Stimulated activated CD4-positive, alpha-beta T cell treated with anti-CD3 and anti-CD28 coated beads, Interleukin-1b, Interleukin-23, amount 100 ng/mL, for 24 hours (primary cell): ENCODE data around the gene FAM124B.
"Not testable (repeated sequence)": the region's sequence is repeated elsewhere in the genome, so short reads cannot be mapped to it uniquely, and the experiment has no call there.

Experiments
- DNase-seq, 4 experiments: peaks; one replicate each; pipeline ENCODE4 v3.0.0-alpha.2; 2020; ENCODE audit warnings: low read depth in 4 of 4, low spot score in 1 of 4

FAM124B gene

GRCh38 chr2:224382280-224382647 is 19.6 kb downstream of the FAM124B start:
- not testable (repeated sequence) for DNase-seq

- no peak for DNase-seq
These were observed 20.2 kb downstream of the FAM124B start for GRCh38 chr2:224381521-224382279.

- no peak for DNase-seq
These were observed 21.9 kb downstream of the FAM124B start for GRCh38 chr2:224379986-224380385.

- DNase-seq = no peak
These were observed 22.7 kb downstream of the FAM124B start for GRCh38 chr2:224379172-224379571.

DNA sequence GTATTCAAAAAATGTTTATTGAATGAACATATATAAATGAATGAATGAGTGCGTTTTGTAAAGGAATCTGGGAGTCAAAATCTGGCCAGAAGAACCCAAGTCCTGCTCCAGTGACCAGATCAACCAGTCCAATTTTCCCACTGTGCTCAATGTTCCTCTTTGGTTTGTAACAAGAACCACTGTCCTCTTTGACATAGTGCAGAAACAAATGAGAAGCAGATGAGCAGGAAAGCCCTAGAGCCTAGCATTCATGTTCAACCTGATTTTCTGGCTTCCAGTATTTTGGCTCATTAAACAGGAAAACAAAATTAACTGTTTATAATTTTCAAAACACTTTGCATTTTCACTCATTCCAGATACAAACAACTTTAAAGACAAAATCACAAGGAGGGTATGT is 23.2 kb downstream of the FAM124B start:
- DNase-seq = no peak

GRCh38 chr2:224377751-224378700 is 23.9 kb downstream of the FAM124B start:
- no peak for DNase-seq

GRCh38 chr2:224372641-224373040 is 29.3 kb downstream of the FAM124B start:
- no peak for DNase-seq

DNA sequence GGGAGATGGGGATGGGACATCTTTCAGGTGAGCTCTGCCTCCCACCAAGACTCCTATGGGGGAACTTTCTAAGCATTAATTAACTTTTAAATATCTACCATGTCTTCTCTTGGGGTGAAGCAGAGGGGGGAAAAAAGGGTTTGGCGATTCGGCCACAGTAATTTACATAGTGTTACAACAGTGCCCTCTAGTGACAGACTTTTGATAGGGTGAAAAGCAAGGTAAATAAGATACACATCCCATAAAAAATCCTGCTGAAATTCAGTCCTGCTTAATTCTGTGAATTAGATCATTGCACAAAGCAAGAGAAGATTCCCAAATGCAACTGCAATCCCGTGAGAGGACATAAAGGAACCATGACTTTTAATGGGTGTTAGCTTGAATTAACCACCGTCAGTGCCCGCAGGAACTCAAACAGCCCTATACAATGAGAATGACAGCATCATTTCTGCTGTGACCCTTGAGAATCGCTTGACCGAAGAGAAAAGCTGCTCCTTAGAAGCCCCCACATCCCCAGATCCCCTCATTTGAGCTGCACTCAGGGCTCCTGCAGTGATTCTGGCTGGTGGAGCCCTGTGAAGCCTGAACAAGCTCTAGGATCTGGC is 32.8 kb downstream of the FAM124B start:
- no peak for DNase-seq

DNA sequence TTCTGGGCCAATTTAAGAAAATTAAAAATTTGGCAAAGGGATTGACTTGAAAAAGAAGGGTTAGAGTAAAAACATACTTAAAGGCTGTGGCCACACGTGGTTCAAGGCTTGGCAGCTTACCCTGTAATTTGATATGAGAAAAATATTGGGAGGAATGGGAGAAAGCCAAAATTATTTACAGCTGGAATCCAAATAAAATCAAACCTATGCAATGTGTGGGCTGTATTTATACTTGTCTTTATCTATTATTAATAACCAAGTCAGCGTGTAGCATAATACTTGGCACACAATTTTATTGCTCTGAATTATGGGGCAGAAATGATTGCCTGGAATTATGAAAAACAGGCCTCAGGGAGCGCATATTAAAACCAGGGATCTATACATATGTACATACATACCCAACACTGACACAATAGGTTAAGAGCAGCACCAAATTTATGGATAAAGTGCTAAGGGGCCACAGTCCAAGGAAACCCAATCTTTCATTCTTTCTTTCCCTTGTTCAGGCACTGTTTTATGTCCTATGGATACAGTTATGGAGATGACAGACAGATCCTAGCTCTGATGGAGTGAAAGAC is 35.6 kb downstream of the FAM124B start:
- DNase-seq = no peak

DNA sequence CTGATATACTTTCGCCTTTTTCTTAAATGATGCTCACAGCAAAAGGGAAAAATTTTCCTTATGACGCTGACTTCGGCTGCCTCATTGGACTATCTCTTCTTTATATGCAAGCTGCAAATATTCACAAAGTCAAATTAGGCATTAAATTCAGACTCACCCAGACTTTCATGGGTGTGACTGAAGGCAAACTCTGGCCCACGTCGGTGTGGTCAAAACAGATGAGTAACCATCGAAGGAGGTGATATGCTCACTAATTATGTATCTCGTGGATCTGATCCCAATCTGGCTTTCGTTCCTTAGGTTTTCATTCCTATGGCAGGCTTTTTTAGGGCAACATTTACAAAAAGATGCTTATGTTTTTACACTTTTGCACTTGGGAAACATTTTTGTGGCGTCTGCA is 36.6 kb downstream of the FAM124B start:
- no peak for DNase-seq

- no peak for DNase-seq
These were observed 38.6 kb downstream of the FAM124B start for GRCh38 chr2:224363281-224363680.

GRCh38 chr2:224362094-224362493 is 39.8 kb downstream of the FAM124B start:
- DNase-seq = no peak

DNA sequence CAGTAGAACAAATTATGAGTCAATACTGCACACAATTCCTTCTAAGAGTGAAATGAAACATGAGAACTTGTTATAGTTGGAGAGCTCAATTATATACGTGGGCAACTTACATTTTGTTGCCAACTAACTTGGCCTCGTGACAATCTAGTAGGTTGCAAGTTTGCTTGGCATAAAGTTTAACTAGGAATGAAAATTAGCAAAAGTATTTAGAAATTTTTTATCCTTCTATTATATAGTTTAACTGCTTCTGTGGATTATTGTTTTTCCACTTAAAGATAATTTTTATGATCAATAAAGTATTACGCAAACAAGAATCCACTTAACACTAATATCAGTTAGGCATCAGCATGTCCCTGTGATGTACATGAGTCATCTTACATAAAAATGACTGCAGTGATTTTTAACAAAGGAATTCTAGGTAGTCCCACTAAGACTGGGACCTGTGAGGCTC is 41.1 kb downstream of the FAM124B start:
- DNase-seq = no peak

GRCh38 chr2:224359569-224359968 is 42.3 kb downstream of the FAM124B start:
- no peak for DNase-seq

GRCh38 chr2:224357098-224357901 is 44.6 kb downstream of the FAM124B start:
- peak; percentile 19 to 42 (median 22) for DNase-seq

- DNase-seq = no peak
These were observed 47.2 kb downstream of the FAM124B start for GRCh38 chr2:224354632-224355211.

GRCh38 chr2:224350703-224351102 is 51.2 kb downstream of the FAM124B start:
- no peak for DNase-seq

DNA sequence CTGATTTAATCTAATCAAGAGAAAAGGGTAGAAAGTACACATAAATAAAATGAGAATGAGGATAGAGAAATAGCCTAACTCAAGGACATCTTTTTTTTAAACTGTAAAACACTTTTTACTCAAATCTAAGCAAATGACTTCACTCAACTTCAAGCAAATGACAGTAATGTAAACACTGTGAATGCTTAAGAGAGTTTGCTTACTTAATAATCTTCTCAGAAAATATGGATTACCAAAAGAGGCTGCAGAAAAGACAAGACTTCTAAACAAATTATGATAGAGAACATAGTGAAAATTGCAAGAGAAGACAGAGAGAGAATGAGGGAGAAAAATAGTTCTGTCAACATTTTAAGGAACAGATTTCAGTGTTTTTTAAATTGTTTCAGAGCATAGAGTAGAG is 52.5 kb downstream of the FAM124B start:
- DNase-seq = no peak

GRCh38 chr2:224347176-224348051 is 54.5 kb downstream of the FAM124B start:
- DNase-seq = no peak
